GM18519 (cell line): Measurements from ENCODE around the gene KCNJ10.

Source experiments
- ATAC-seq: cut with Tn5 transposase; IDR thresholded peaks from one replicate; pipeline ENCODE4 v1.9.1; 2021; ENCODE audit warnings: mild to moderate bottlenecking, moderate library complexity; ENCODE audit not compliant: unreplicated experiment, low FRiP score

Gene KCNJ10

DNA sequence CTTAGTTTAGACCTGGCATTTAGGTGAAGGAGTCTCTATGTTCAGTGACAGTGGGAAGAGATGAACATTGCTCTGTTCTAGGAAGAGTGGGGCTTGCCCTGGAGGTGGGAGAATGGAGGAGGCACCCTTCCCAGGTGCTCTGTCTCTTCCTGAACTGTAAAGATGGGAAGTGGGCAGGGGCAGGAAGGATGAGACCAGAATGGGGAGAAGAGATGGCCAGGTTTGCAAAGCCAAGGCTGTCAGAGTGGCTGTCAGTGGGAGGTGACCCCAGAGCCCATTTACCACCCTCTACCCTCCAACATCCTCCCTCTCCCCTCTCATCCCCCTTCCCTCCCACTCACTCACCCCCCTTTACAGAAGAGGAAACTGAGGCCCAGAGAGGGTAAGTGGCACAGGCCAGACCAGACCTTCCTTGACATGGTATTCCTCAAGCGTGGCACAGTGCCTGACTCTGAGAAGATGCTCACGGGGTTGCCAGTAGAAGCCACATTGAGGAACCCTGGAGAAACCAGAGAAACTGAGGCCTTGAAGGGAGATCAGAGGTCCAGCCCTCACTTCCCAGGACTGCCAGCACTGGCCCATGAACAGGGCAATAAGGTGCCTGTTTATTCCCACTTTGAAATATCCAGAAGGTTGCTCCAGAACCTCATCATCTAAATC, 29.9 kb upstream of the KCNJ10 start:
- ATAC-seq: no peak

GRCh38 chr1:160098852-160099561, 29.0 kb upstream of the KCNJ10 start:
- peak; percentile 69 for ATAC-seq

DNA sequence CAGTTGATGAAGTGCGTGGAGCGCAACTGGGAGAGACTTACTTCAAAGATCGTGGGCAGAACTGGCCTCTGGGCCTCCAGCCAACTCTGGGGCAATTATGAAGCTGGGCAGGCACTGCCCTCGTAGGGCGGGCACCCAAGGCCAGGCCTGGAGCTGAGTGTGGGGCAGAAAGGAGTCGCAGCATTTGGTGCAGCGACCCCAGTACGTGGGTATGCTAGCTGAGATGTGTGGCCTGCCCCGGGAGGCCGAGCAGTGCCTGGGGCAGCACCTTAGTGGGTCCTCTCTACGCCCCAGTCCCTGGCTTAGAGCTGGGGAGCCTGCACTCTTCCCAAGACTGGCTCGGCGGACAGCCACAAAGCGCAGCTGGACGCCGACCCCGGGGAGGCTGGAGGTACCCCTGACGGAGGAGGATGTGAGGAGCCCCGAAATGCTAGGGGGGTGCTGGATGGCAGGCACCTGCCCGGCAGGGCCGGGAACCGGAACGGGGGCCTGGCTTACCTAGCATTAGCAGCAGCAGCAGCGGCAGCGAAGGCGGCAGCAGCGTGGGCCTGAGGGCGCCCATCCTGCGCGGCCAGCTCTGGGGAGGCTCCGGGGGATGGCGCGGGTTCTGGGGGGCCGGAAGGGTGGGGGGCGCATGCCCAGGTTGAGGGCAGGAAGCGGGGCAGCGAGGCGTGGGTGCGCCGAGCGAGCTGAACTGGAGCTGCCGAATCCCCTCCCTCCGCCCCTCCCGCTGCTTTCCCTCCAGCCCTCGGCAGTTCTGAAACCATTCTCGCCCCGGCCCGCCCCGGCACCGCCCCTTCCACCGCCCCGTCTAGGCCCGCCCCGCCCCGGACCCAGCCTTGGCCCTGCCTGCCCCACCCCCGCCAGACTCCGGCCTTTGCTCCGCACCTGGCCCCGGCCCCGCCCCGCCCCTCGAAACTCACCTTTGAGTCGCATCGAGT, 28.2 kb upstream of the KCNJ10 start, which contains the start of gene IGSF8:
IGSF8 (minus strand) TSS at position 709 of the 941 bp plus-strand sequence; CDS start at position 562, 147 bp downstream.
- peak; percentile 29 for ATAC-seq

- ATAC-seq: no peak
These were observed 27.4 kb upstream of the KCNJ10 start for GRCh38 chr1:160097151-160097910.

GRCh38 chr1:160096274-160097116, 26.5 kb upstream of the KCNJ10 start:
- ATAC-seq: no peak

DNA sequence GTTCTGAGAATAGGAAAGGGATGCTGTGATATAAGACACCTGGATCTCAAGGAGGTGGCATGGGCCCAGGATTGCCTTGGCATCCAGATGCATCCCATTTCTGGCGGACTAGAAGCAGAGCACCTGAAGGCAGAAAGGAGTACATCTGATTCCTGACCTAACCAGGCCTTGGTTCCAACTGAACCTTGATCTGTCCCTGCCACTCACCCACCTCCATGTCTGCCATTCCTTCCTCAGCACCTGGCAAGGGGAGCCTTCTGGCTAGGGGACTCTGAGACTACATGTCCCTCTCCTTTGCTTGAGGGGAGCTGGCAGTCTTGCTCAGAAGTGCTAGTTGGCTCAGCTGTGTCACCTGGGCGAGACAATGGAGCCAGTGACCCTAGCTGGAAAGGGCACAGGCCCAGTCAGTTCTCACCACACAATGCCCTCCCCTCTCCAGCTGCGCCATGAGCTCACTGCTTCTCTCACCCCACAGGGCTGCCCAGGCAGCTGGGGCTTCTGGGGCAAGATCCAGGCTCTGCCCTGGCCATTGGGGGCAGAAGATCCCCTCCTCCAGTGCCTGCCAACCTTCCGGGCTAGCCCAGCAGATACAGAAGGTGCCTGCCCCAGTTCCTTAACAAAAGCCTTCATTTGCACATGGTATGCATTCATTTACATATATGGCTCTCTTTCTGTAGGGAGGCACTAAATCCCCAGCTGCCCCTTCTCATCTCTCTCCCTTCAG, 25.6 kb upstream of the KCNJ10 start:
- ATAC-seq: no peak

GRCh38 chr1:160094806-160095205, 24.8 kb upstream of the KCNJ10 start:
- no peak for ATAC-seq

GRCh38 chr1:160094291-160094625, 24.3 kb upstream of the KCNJ10 start:
- no peak for ATAC-seq

DNA sequence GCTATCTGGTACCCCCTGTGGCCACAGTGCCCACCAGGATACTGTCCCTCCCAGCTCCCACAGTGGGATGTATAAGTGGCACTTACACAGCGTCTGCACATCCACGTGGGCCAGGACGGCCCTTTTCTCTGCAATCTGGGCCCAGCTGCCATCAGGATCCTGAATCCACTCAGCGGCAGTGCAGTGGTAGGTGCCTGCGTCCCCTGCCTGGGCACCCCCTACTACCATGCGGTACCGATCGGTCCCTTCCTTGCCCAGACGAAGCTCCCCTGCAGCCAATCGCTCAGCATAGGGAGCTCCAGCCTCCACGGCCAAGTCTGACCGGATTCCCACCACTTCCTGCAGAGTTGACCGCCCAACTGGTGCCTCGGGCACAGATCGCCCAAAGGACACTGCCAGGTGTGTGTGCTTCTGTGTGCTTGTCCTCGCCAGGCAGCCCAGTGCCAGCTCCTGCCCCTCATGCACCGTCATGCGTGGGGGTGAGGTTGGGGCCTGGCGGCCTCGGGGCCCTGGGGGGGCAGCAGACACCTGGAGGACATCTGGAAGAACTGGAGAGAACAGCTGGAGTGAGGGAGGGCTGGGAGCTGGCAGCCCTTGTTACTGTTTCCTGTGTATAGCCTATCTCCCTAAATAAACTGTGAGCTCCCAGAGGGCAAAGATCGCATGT, 23.8 kb upstream of the KCNJ10 start:
- ATAC-seq: no peak

DNA sequence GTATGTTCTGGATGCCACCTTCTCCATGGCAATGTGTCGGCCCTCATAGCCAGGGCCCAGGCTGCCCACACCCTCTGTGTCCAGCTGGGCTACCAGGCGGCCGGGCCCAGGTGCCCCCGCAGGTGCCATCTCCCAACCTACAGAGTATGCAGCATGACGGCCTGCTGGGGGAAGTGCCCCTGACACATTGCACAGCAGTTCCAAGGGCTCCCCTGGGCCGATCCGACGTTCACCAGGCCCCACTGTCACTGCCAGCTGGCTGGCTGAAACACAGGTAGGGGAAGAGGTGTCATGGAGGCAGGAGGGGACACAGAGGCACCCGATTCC, 23.1 kb upstream of the KCNJ10 start:
- no peak for ATAC-seq

- ATAC-seq: no peak
These were observed 22.6 kb upstream of the KCNJ10 start for GRCh38 chr1:160092366-160093068.

GRCh38 chr1:160091666-160092223, 21.8 kb upstream of the KCNJ10 start:
- ATAC-seq: no peak

DNA sequence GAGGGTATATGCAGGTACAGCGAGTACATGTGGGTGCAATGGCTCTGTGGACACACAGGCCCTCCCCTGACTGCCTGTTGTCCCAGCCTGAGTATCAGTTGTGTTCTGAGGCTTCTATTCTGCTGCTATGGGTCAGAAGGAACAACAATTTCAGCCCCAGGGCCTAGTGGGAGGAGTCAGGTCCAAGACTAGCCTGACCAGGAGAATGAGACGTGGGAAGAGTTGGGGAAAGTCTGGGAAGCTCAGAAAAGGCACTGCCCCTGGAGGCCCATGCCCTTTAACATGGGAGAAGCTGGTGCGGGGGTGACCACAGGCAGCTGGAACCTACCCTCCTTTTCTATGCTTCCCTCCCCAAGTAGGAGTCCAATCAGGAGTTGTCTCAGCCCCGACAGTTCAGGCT, 20.8 kb upstream of the KCNJ10 start:
- no peak for ATAC-seq

DNA sequence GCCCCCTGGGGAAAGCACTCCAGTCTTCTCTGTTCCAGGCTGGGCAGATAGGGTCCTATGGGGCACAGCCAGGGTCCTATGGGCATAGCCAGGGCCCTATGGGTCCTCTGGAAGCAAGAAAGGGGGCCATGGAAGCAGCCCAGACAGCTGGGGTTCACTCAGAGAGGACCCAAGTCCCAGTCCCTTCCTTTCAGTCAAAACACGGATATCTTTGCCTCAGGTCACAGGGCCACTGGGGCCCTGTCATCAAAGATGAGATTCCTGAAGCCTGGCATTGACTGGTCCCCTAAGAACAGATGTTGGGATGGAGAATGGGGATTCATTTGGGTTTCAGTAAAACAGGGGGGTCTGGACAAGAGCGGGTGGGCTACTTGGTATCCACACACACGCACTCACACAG, 19.9 kb upstream of the KCNJ10 start:
- ATAC-seq: no peak

DNA sequence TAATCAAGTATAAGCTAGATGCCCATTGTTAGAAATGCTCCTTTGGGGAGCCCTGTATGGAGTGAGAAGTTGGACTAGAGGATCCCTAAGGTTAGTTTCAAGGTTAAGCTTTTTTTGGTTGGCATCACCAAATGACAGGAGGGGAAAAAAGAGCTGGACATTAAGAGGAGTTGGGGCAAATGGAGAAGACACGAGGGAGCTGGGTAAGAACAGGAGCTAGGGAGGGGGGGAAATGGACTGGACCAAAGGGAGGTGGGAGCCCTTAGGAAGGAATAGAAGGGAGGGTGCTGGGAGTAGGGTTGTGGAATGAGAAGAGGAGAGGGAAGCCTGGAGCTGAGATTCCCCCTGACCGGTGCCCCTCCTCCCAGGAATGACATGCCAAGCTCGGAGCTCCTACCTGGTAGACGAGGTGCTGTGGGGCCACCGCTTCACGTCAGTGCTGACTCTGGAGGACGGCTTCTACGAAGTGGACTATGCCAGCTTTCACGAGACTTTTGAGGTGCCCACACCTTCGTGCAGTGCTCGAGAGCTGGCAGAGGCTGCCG, 17.2 kb upstream of the KCNJ10 start:
- no peak for ATAC-seq

DNA sequence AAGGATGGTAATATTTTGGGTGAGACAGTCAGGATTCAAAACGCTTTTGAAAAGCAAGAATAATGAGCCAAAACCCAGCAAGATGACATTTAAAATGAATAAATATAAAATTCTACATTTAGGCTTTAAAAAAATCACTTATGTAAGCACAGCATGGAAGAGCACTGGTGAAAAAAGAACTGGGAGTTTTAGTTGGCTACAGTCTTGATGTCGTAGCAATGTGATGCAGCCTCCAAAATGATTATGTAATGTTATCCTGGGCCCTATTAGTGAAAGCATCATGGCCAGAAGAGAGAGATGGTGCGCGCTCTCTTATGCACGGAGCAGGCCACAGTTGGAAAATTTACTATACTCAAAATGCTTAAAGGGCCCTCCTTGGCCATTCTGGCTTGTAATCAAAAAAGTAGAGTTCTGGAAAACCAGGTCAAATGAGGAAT, 16.5 kb upstream of the KCNJ10 start:
- ATAC-seq: no peak
